ENCODE data around the gene ZBTB7B. TPM values are rescaled to one million over a fixed set of nuclear protein-coding genes. Genes with fewer than 3 reads are reported as not detected.

ZBTB7B gene
- total and polyA plus RNA-seq, 9 of the 15 experiments (the other 6 are each of a cell fraction or from before 2014, with no cell fraction given), result 0.04 to 46.5 (median 15.2) TPM

DNA sequence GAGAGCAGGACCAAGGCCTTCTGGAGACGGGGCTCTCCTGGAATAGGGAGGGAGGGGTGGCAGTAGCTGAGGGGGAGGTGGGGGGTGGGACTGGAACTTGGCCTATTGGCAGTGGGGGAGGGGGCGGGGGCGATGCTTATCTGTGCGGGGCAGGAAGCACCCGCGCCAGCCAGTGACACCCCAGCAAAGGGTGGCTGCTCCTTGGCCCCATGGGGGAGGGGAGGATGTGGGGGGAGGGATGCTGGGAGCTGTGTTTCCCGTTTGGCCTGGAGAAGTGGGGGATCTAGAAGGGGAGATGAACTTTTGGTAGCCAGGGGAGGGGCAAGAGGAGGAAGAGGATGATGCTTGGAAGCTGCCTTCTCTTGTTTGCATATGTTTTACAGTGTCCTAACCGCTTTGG lies 11.0 kb downstream of the ZBTB7B start:
- no peak overlapping the region for H3K4me3 ChIP-seq
- peaks cover 65 to 92% of the 10 kb centered on the region in 2 experiments for H3K4me1 ChIP-seq (replicated peaks in 1 of 2; ENCODE audit: control insufficient read depth in 2 of 2, insufficient read depth in 2 of 2, low read length in 2 of 2)
- no peaks in the 10 kb centered on the region; the same call in 1 of the 2 replicates for H4K20me1 ChIP-seq (replicated peaks; ENCODE audit: control insufficient read depth, insufficient read depth, low read length)
- intact Hi-C loops (cut with micrococcal nuclease), result no loop called here
- peak overlapping the region; percentile 59 for H3K4me2 ChIP-seq (ENCODE audit: insufficient read depth, low read length)
- no peak for FAIRE-seq
- H3K9me1 ChIP-seq (ENCODE audit: control insufficient read depth, insufficient read depth, low read length), result no peaks in the 10 kb centered on the region
- H3K27ac ChIP-seq (ENCODE audit: extremely low read depth, low read depth, low read length), result peak overlapping the region; percentile 51; the same call in 2 of the 3 replicates
- H3K36me3 ChIP-seq (ENCODE audit: control insufficient read depth, insufficient read depth, low read length), result peaks cover 70% of the 10 kb centered on the region; the same call in 2 of the 3 replicates
- CTCF ChIA-PET (ENCODE audit: low intra/inter-chr PET ratio), result interaction anchor here (0.6 kb wide), 1 partner anchor 39 kb away, joined by 3 read pairs; the partner anchor contains the start of gene CKS1B
- peaks cover 50% of the 10 kb centered on the region for H3K79me2 ChIP-seq (ENCODE audit: control insufficient read depth, insufficient read depth, low read length)
- POLR2A ChIA-PET, result interaction anchor here (0.6 to 1.9 kb wide), 7 partner anchors 9 to 58 kb away, joined by 3 to 8 read pairs (median 4); partner anchors contain the start of genes CKS1B, FLAD1 and PBXIP1
- H3K27me3 ChIP-seq (ENCODE audit: control insufficient read depth in 2 of 2, insufficient read depth in 2 of 2, low read length in 2 of 2), result no peaks in the 10 kb centered on the region
- peak overlapping the region; percentile 24 to 65; a peak in 1 of 4 replicates for H3K9ac ChIP-seq (ENCODE audit: insufficient read depth in 1 of 2, low read depth in 2 of 2, low read length in 2 of 2)
- H2AFZ ChIP-seq (ENCODE audit: low read depth, low read length), result no peak overlapping the region
- 29% methylated on average over 3 of the region's 8 CpGs for WGBS (ENCODE audit: insufficient coverage, low coverage, missing lambda C conversion rate)
- H3K9me3 ChIP-seq (replicated peaks; ENCODE audit: control insufficient read depth, insufficient read depth, low read depth, low read length), result no peaks in the 10 kb centered on the region
- ATAC-seq, result no peak
- BruUV-seq (replicated peaks), result no TSS peak
- DNase-seq (ENCODE audit: extremely low read depth in 1 of 4, low spot score in 3 of 4), result peak; percentile 73 to 82 (median 75)
- in situ Hi-C loops (cut with MboI), result no loop called here
- TF ChIP-seq, protein P1, sequence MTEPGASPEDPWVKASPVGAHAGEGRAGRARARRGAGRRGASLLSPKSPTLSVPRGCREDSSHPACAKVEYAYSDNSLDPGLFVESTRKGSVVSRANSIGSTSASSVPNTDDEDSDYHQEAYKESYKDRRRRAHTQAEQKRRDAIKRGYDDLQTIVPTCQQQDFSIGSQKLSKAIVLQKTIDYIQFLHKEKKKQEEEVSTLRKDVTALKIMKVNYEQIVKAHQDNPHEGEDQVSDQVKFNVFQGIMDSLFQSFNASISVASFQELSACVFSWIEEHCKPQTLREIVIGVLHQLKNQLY (CRISPR knock-in tag; conservative IDR thresholded peaks at IDR 0.05), result no peak
- TF ChIP-seq MYC (IDR thresholded peaks at IDR 0.05; ENCODE audit: low read depth, low read length) (0 out of 2 replicates have a peak, but pooled peaks have one; percentile 3), MYC (CRISPR knock-in tag; IDR thresholded peaks at IDR 0.05; ENCODE audit: borderline replicate concordance, low read depth) (no peak), CLOCK (CRISPR knock-in tag; IDR thresholded peaks at IDR 0.05; ENCODE audit: borderline replicate concordance) (no peak), ZNF707 (CRISPR knock-in tag; conservative IDR thresholded peaks at IDR 0.05) (no peak), SMAD4 (CRISPR knock-in tag; conservative IDR thresholded peaks at IDR 0.05) (peak; percentile 52; the same call in 1 of the 2 replicates), SP2 (IDR thresholded peaks at IDR 0.05; ENCODE audit: extremely low read depth, low read depth, low read length, poor library complexity, severe bottlenecking) (no peak), ZFX (CRISPR knock-in tag; IDR thresholded peaks at IDR 0.05) (0 out of 2 replicates have a peak, but pooled peaks have one; percentile 4), POLR2B (IDR thresholded peaks at IDR 0.05; ENCODE audit: low read depth, partially characterized antibody) (no peak), MBD2 (IDR thresholded peaks at IDR 0.05; ENCODE audit: borderline replicate concordance, low read depth) (0 out of 2 replicates have a peak, but pooled peaks have one; percentile 19)
- TF ChIP-seq, protein P2, sequence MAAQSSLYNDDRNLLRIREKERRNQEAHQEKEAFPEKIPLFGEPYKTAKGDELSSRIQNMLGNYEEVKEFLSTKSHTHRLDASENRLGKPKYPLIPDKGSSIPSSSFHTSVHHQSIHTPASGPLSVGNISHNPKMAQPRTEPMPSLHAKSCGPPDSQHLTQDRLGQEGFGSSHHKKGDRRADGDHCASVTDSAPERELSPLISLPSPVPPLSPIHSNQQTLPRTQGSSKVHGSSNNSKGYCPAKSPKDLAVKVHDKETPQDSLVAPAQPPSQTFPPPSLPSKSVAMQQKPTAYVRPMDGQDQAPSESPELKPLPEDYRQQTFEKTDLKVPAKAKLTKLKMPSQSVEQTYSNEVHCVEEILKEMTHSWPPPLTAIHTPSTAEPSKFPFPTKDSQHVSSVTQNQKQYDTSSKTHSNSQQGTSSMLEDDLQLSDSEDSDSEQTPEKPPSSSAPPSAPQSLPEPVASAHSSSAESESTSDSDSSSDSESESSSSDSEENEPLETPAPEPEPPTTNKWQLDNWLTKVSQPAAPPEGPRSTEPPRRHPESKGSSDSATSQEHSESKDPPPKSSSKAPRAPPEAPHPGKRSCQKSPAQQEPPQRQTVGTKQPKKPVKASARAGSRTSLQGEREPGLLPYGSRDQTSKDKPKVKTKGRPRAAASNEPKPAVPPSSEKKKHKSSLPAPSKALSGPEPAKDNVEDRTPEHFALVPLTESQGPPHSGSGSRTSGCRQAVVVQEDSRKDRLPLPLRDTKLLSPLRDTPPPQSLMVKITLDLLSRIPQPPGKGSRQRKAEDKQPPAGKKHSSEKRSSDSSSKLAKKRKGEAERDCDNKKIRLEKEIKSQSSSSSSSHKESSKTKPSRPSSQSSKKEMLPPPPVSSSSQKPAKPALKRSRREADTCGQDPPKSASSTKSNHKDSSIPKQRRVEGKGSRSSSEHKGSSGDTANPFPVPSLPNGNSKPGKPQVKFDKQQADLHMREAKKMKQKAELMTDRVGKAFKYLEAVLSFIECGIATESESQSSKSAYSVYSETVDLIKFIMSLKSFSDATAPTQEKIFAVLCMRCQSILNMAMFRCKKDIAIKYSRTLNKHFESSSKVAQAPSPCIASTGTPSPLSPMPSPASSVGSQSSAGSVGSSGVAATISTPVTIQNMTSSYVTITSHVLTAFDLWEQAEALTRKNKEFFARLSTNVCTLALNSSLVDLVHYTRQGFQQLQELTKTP (IDR thresholded peaks at IDR 0.05; ENCODE audit: low read depth in 1 of 2, partially characterized antibody in 2 of 2), result peak in 1 of 2 experiments; percentile 54

Data from K562 (cell line).